H1 (cell line): ENCODE measurements around the gene TEAD1. TPM values are rescaled to one million over a fixed set of nuclear protein-coding genes. Genes with fewer than 3 reads are reported as not detected.
A peak's percentile ranks its signal among the peaks of the same experiment; 100 is the strongest.

Source experiments
- CTCF ChIA-PET: fragments of 300-600 bp; sonication (Branson Sonifier 250); formaldehyde crosslinking; loops from one replicate; lab custom pipeline; 2021; ENCODE audit not compliant: partially characterized antibody; lab: Charles Lee
- POLR2A ChIA-PET: fragments of 300-600 bp; sonication (Branson Sonifier 250); formaldehyde crosslinking; loops from one replicate; lab custom pipeline; 2021; ENCODE audit warnings: inconsistent platforms; ENCODE audit not compliant: partially characterized antibody; lab: Charles Lee
- DNase-seq, 2 experiments: peaks; one replicate each; pipeline versions ENCODE4 v3.0.0 to v3.0.0-alpha.2; 2010 to 2022; ENCODE audit warnings: low spot score in 2 of 2, low read depth in 1 of 2, mixed read lengths in 1 of 2
- FAIRE-seq: peaks from 2 replicates; lab custom pipeline; 2011; peaks lifted over from hg19 to GRCh38; lab: Jason Lieb, UNC
- H2AFZ ChIP-seq: 2 replicates; pipeline ENCODE4 v1.8.1; 2012; ENCODE audit warnings: low read length, inconsistent platforms
- H2AK5ac ChIP-seq: 2 replicates; pipeline ENCODE4 v1.6.1; 2013; ENCODE audit warnings: low read depth, low read length
- H2BK120ac ChIP-seq: replicated peaks from 2 replicates; pipeline ENCODE3; 2013; ENCODE audit warnings: low read depth, low read length, inconsistent platforms
- H2BK12ac ChIP-seq: 2 replicates; pipeline ENCODE4 v1.6.1; 2013; ENCODE audit warnings: low read depth, low read length
- H2BK15ac ChIP-seq: 2 replicates; pipeline ENCODE4 v1.6.1; 2013; ENCODE audit warnings: low read length
- H2BK20ac ChIP-seq: 2 replicates; pipeline ENCODE4 v1.6.1; 2013; ENCODE audit warnings: low read length
- H2BK5ac ChIP-seq: 2 replicates; pipeline ENCODE4 v1.6.1; 2013; ENCODE audit warnings: low read depth, low read length
- H3K14ac ChIP-seq: 2 replicates; pipeline ENCODE4 v1.6.1; 2013; ENCODE audit warnings: inconsistent platforms; ENCODE audit not compliant: insufficient read length
- H3K18ac ChIP-seq: 2 replicates; pipeline ENCODE4 v1.6.1; 2013; ENCODE audit warnings: low read length; ENCODE audit errors: extremely low read depth
- H3K23ac ChIP-seq: 2 replicates; pipeline ENCODE4 v1.6.1; 2013; ENCODE audit warnings: inconsistent platforms; ENCODE audit not compliant: insufficient read length
- H3K23me2 ChIP-seq: 2 replicates; pipeline ENCODE4 v1.6.1; 2013; ENCODE audit warnings: low read depth, low read length
- H3K27ac ChIP-seq: 2 replicates; pipeline ENCODE4 v1.6.1; 2011; ENCODE audit warnings: low read depth, low read length, inconsistent platforms
- H3K27me3 ChIP-seq, 4 experiments: replicated peaks in 1 of 4; 1 replicate in 1 of 4; 2 replicates in 3 of 4; pipeline versions ENCODE4 v1.6.1 to v1.8.1; 2011 to 2013; ENCODE audit warnings: low read length in 3 of 4, mild to moderate bottlenecking in 3 of 4, inconsistent platforms in 2 of 4, mixed read lengths in 2 of 4, moderate library complexity in 1 of 4; ENCODE audit not compliant: control insufficient read depth in 3 of 4, insufficient read depth in 3 of 4; ENCODE audit errors: extremely low read depth in 1 of 4
- H3K36me3 ChIP-seq, 4 experiments: 2 replicates each; pipeline versions ENCODE4 v1.6.1 to v1.8.1; 2011 to 2013; ENCODE audit warnings: mild to moderate bottlenecking in 4 of 4, low read length in 3 of 4, moderate library complexity in 2 of 4, control low read depth in 1 of 4, inconsistent platforms in 1 of 4; ENCODE audit not compliant: insufficient read depth in 4 of 4, control insufficient read depth in 2 of 4
- H3K4ac ChIP-seq: replicated peaks from 2 replicates; pipeline ENCODE3; 2013; ENCODE audit warnings: low read length, low read depth, mixed read lengths, inconsistent platforms; ENCODE audit not compliant: insufficient read length
- H3K4me1 ChIP-seq, 4 experiments: replicated peaks in 1 of 4; 1 replicate in 1 of 4; 2 replicates in 3 of 4; pipeline versions ENCODE4 v1.6.1 to v1.8.1; 2011 to 2013; ENCODE audit warnings: low read length in 3 of 4, inconsistent platforms in 2 of 4, mixed read lengths in 1 of 4; ENCODE audit not compliant: insufficient read depth in 4 of 4, control insufficient read depth in 3 of 4
- H3K4me2 ChIP-seq, 2 experiments: 2 replicates each; pipeline versions ENCODE4 v1.6.1 to v1.8.1; 2011 to 2013; ENCODE audit warnings: low read depth in 2 of 2, low read length in 2 of 2, control low read depth in 1 of 2, inconsistent platforms in 1 of 2, mild to moderate bottlenecking in 1 of 2; ENCODE audit not compliant: insufficient read depth in 1 of 2
- H3K4me3 ChIP-seq, 4 experiments: fragments of 200-600, 300-600 bp in 1 of 4; sonication (generic), shearing (Covaris generic), sonication (Bioruptor Twin) in 1 of 4; 2 replicates each; pipeline versions ENCODE4 v1.5.1 to v1.8.1; 2011 to 2016; ENCODE audit warnings: low read length in 4 of 4, low read depth in 3 of 4, control low read depth in 2 of 4, inconsistent platforms in 2 of 4, mild to moderate bottlenecking in 2 of 4, mixed read lengths in 1 of 4, moderate library complexity in 1 of 4; ENCODE audit not compliant: insufficient read depth in 2 of 4; ENCODE audit errors: extremely low read depth in 1 of 4
- H3K56ac ChIP-seq: replicated peaks from 2 replicates; pipeline ENCODE3; 2013; ENCODE audit warnings: low read depth, mild to moderate bottlenecking, mixed read lengths, low read length, inconsistent platforms; ENCODE audit not compliant: insufficient read length
- H3K79me1 ChIP-seq: 2 replicates; pipeline ENCODE4 v1.6.1; 2013; ENCODE audit warnings: low read depth, low read length, control low read depth
- H3K79me2 ChIP-seq, 2 experiments: 2 replicates each; pipeline versions ENCODE4 v1.6.1 to v1.8.1; 2012 to 2013; ENCODE audit warnings: low read length in 2 of 2, mild to moderate bottlenecking in 2 of 2, inconsistent platforms in 1 of 2; ENCODE audit not compliant: insufficient read depth in 2 of 2, control insufficient read depth in 1 of 2
- H3K9ac ChIP-seq, 4 experiments: replicated peaks in 1 of 4; 1 replicate in 1 of 4; 2 replicates in 3 of 4; pipeline versions ENCODE4 v1.6.1 to v1.8.1; 2011 to 2013; ENCODE audit warnings: low read depth in 3 of 4, low read length in 3 of 4, control low read depth in 2 of 4, mild to moderate bottlenecking in 2 of 4, moderate library complexity in 2 of 4, inconsistent platforms in 1 of 4; ENCODE audit errors: extremely low read depth in 1 of 4
- H3K9me3 ChIP-seq, 2 experiments: 2 replicates each; pipeline versions ENCODE4 v1.6.1 to v1.8.1; 2012 to 2013; ENCODE audit warnings: mild to moderate bottlenecking in 2 of 2, moderate library complexity in 2 of 2, control low read depth in 1 of 2, inconsistent platforms in 1 of 2, low read depth in 1 of 2, low read length in 1 of 2, mixed read lengths in 1 of 2; ENCODE audit not compliant: insufficient read depth in 2 of 2
- H4K20me1 ChIP-seq, 2 experiments: replicated peaks in 1 of 2; 2 replicates each; pipeline versions ENCODE3 to v1.8.1; 2011 to 2013; ENCODE audit warnings: inconsistent platforms in 2 of 2, low read length in 2 of 2, mild to moderate bottlenecking in 1 of 2; ENCODE audit not compliant: insufficient read depth in 2 of 2, control insufficient read depth in 1 of 2
- H4K5ac ChIP-seq: 2 replicates; pipeline ENCODE4 v1.6.1; 2013; ENCODE audit warnings: low read length, low read depth, mixed read lengths, inconsistent platforms; ENCODE audit not compliant: insufficient read length
- H4K8ac ChIP-seq: 2 replicates; pipeline ENCODE4 v1.8.0; 2013; ENCODE audit warnings: mild to moderate bottlenecking, moderate library complexity, low read length, inconsistent platforms; ENCODE audit not compliant: insufficient read depth; ENCODE audit errors: extremely low read depth
- H4K91ac ChIP-seq: replicated peaks from 2 replicates; pipeline ENCODE3; 2013; ENCODE audit warnings: low read length, mixed read lengths, inconsistent platforms; ENCODE audit not compliant: insufficient read length
- BRCA1 ChIP-seq: IDR thresholded peaks from 2 replicates; pipeline ENCODE4 v1.6.1; 2012; ENCODE audit warnings: low read depth, low read length, improper control_type of control experiment
- CEBPB ChIP-seq: IDR thresholded peaks from 2 replicates; pipeline ENCODE4 v1.6.1; 2012; ENCODE audit warnings: low read depth, low read length
- EZH2 ChIP-seq: fragments of 200-600 bp; sonication (generic); IDR thresholded peaks from 2 replicates; pipeline ENCODE4 v1.7.1; 2012; ENCODE audit warnings: low read depth, mild to moderate bottlenecking, moderate library complexity, low read length, inconsistent platforms; ENCODE audit not compliant: severe bottlenecking
- FOSL1 ChIP-seq: IDR thresholded peaks from 2 replicates; pipeline ENCODE4 v1.6.1; 2011; ENCODE audit warnings: mild to moderate bottlenecking, low read depth, low read length, moderate library complexity; ENCODE audit not compliant: insufficient read depth
- JUN ChIP-seq: IDR thresholded peaks from 2 replicates; pipeline ENCODE4 v1.6.1; 2011; ENCODE audit warnings: low read depth, mild to moderate bottlenecking, improper control_type of control experiment, low read length
- JUND ChIP-seq: IDR thresholded peaks from 2 replicates; pipeline ENCODE4 v1.6.1; 2011; ENCODE audit warnings: mild to moderate bottlenecking, improper control_type of control experiment, low read length
- KDM1A ChIP-seq: fragments of 200-600, 300-600 bp; sonication (generic); IDR thresholded peaks from 2 replicates; pipeline ENCODE4 v1.7.1; 2016; ENCODE audit warnings: mild to moderate bottlenecking, low read length, borderline replicate concordance
- KDM5A ChIP-seq: fragments of 200-600 bp; IDR thresholded peaks from 2 replicates; pipeline ENCODE4 v1.7.1; 2012; ENCODE audit warnings: mild to moderate bottlenecking, low read length, inconsistent platforms, mixed read lengths
- NRF1 ChIP-seq: IDR thresholded peaks from 2 replicates; pipeline ENCODE4 v1.6.1; 2011; ENCODE audit warnings: mild to moderate bottlenecking, low read depth, low read length, improper control_type of control experiment
- RFX5 ChIP-seq: IDR thresholded peaks from 2 replicates; pipeline ENCODE4 v1.6.1; 2011; ENCODE audit warnings: low read depth, low read length, improper control_type of control experiment, borderline replicate concordance
- SIX5 ChIP-seq: IDR thresholded peaks from 2 replicates; pipeline ENCODE4 v1.6.1; 2011; ENCODE audit warnings: mild to moderate bottlenecking, low read depth, low read length
- TAF1 ChIP-seq: IDR thresholded peaks from 2 replicates; pipeline ENCODE4 v1.6.1; 2011; ENCODE audit warnings: mild to moderate bottlenecking, low read depth, low read length
- TBP ChIP-seq: IDR thresholded peaks from 2 replicates; pipeline ENCODE4 v1.6.1; 2011; ENCODE audit warnings: low read depth, low read length, improper control_type of control experiment
- TCF12 ChIP-seq: IDR thresholded peaks from 2 replicates; pipeline ENCODE4 v1.6.1; 2011; ENCODE audit warnings: low read depth, mild to moderate bottlenecking, low read length
- WGBS, 2 experiments: shearing (Covaris generic) in 1 of 2; methylation state at CpG; one replicate each; pipeline versions ENCODE4 v1.1.6 to v1.1.7; 2013 to 2015; ENCODE audit warnings: low lambda C conversion rate in 2 of 2, mixed read lengths in 2 of 2, inconsistent platforms in 1 of 2, low coverage in 1 of 2, missing lambda C conversion rate in 1 of 2; ENCODE audit not compliant: insufficient replicate concordance in 2 of 2, insufficient coverage in 1 of 2, insufficient read length in 1 of 2; ENCODE audit errors: extremely low coverage in 1 of 2, missing lambda C conversion rate in 1 of 2; 5-methylcytosine and 5-hydroxymethylcytosine counted together
- polyA plus RNA-seq, 7 experiments: library from polyadenylated mRNA; depleted of rRNA in 3 of 7; stranded (reverse) in 5 of 7; unstranded in 2 of 7; fragments of >200 nt in 5 of 7; fragments of 200-250 nt in 2 of 7; gene quantifications; 1 replicate in 5 of 7; 2 replicates in 1 of 7; 4 replicates in 1 of 7; pipeline versions ENCODE4 v1.2.1 to v1.2.3, GENCODE V29; 2011 to 2013; ENCODE audit warnings: missing spikeins in 2 of 7, mixed read lengths in 2 of 7
- total RNA-seq: library from RNA; stranded (reverse); fragmentation: NEBNext Ultra II Directional; extraction: Animal tissue kit (Norgen Biotek cat#: 25700); gene quantifications from 2 replicates; pipeline ENCODE4 v1.2.1, GENCODE V29; 2021
- TF ChIP-seq, protein P1 (sequence below): IDR thresholded peaks from 2 replicates; pipeline ENCODE4 v1.6.1; 2012; ENCODE audit warnings: inconsistent platforms

TEAD1 gene
- total and polyA plus RNA-seq, 2 of the 8 experiments (the other 6 are each of a cell fraction or from before 2014, with no cell fraction given), result 15.6 to 67.4 TPM

- H2BK120ac ChIP-seq, result no peak overlapping the region
- H2AK5ac ChIP-seq, result no peak overlapping the region; the same call in 1 of the 2 replicates
- POLR2A ChIA-PET, result interaction anchor here (1.0 to 1.5 kb wide), 4 partner anchors 11 to 181 kb away, joined by 3 to 4 read pairs (median 3); no protein-coding TSS in a partner anchor
- H2BK20ac ChIP-seq, result no peak overlapping the region
- CTCF ChIA-PET, result interaction anchor here (0.6 to 1.4 kb wide), 5 partner anchors 11 to 326 kb away, joined by 3 to 5 read pairs (median 3); no protein-coding TSS in a partner anchor
- peak overlapping the region in 1 of 4 experiments; percentile 0; a peak in 1 of 8 replicates for H3K4me3 ChIP-seq
- H3K23me2 ChIP-seq, result peaks cover 4% of the 10 kb centered on the region
- no peak overlapping the region for H3K14ac ChIP-seq
- no peaks in the 10 kb centered on the region for H3K9me3 ChIP-seq
- no peak overlapping the region for H4K8ac ChIP-seq
- no peak overlapping the region for H2BK5ac ChIP-seq
- H3K23ac ChIP-seq, result no peak overlapping the region
- H3K79me1 ChIP-seq, result peaks cover 16% of the 10 kb centered on the region
- no peak overlapping the region for H3K27ac ChIP-seq
- H3K4me2 ChIP-seq, result peak overlapping the region; percentile 43 to 52
- WGBS, 2 experiments, result 37% methylated on average over 4 of the region's 4 CpGs; no CpG with 5 or more reads in 1 of the 2 experiments
- no peak overlapping the region for H4K5ac ChIP-seq
- H3K9ac ChIP-seq, result no peak overlapping the region
- no peak overlapping the region for H3K4ac ChIP-seq
- no peak overlapping the region for H2BK15ac ChIP-seq
- DNase-seq (no peak), FAIRE-seq (no peak)
- no peak overlapping the region for H2AFZ ChIP-seq
- peaks cover 0 to 12% (median 10%) of the 10 kb centered on the region in 4 experiments; a peak in 5 of 7 replicates for H3K27me3 ChIP-seq
- H3K56ac ChIP-seq, result no peak overlapping the region
- H3K79me2 ChIP-seq, result peaks cover 16 to 87% of the 10 kb centered on the region in 2 experiments
- peaks cover 28 to 63% (median 53%) of the 10 kb centered on the region in 4 experiments for H3K4me1 ChIP-seq
- no peaks in the 10 kb centered on the region for H3K36me3 ChIP-seq
- H3K18ac ChIP-seq, result no peak overlapping the region
- no peak overlapping the region for H2BK12ac ChIP-seq
- no peak overlapping the region for H4K91ac ChIP-seq
- H4K20me1 ChIP-seq, result peaks cover 53 to 64% of the 10 kb centered on the region in 2 experiments
- TF ChIP-seq RFX5, result no peak
- 0 out of 2 replicates have a peak, but pooled peaks have one; percentile 24 for TF ChIP-seq TCF12
- TF ChIP-seq KDM5A, result no peak
- no peak for TF ChIP-seq NRF1
- TF ChIP-seq, protein P1, sequence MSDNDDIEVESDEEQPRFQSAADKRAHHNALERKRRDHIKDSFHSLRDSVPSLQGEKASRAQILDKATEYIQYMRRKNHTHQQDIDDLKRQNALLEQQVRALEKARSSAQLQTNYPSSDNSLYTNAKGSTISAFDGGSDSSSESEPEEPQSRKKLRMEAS, result no peak
- TF ChIP-seq SIX5, result no peak
- TF ChIP-seq KDM1A, result peak; percentile 92
- no peak for TF ChIP-seq EZH2
- no peak for TF ChIP-seq BRCA1
- TF ChIP-seq FOSL1, result no peak
- TF ChIP-seq JUND, result no peak
- TF ChIP-seq CEBPB, result peak; percentile 93
- no peak for TF ChIP-seq TBP
- TF ChIP-seq TAF1, result no peak
- no peak for TF ChIP-seq JUN
Observed at GRCh38 chr11:12684315-12684714, 10.1 kb downstream of the TEAD1 start.
